Naive thymus-derived CD4-positive, alpha-beta T cell (primary cell): ENCODE data around the gene ACRV1. TPM values are rescaled to one million over a fixed set of nuclear protein-coding genes. Genes with fewer than 3 reads are reported as not detected.

Experiments used
- ATAC-seq: fragments of 150-1000 bp; cut with Tn5 transposase; 2 replicates; pipeline ENCODE4 v1.10.0; 2021; ENCODE audit warnings: mild to moderate bottlenecking, moderate library complexity
- CTCF ChIA-PET: fragments of 350-600 bp; sonication (Branson Sonifier 250); formaldehyde crosslinking; loops from one replicate; lab custom pipeline; 2021; ENCODE audit warnings: antibody characterized with exemption; lab: Charles Lee
- POLR2A ChIA-PET: fragments of 350-600 bp; sonication (Branson Sonifier 250); formaldehyde crosslinking; loops from one replicate; lab custom pipeline; 2021; ENCODE audit warnings: antibody characterized with exemption, inconsistent platforms; lab: Charles Lee
- DNase-seq, 9 donors: peaks; one replicate each; pipeline versions ENCODE4 v3.0.0 to v3.0.0-alpha.2; 2020 to 2022; ENCODE audit warnings: mixed read lengths in 1 of 9
- H3K27ac ChIP-seq: one replicate; pipeline ENCODE4 v1.7.0; 2013; ENCODE audit warnings: mild to moderate bottlenecking, low read depth, low read length, moderate library complexity
- H3K27me3 ChIP-seq, 2 donors: one replicate each; pipeline ENCODE4 v1.7.0; 2013; ENCODE audit warnings: low read length in 2 of 2, mild to moderate bottlenecking in 2 of 2, moderate library complexity in 2 of 2; ENCODE audit not compliant: control insufficient read depth in 2 of 2, insufficient read depth in 2 of 2
- H3K36me3 ChIP-seq, 3 experiments: 1 replicate in 2 of 3; 2 replicates in 1 of 3; pipeline ENCODE4 v1.7.0; 2013; ENCODE audit warnings: low read length in 3 of 3, mild to moderate bottlenecking in 3 of 3, moderate library complexity in 1 of 3; ENCODE audit not compliant: insufficient read depth in 3 of 3, control insufficient read depth in 2 of 3
- H3K4me1 ChIP-seq, 2 donors: one replicate each; pipeline ENCODE4 v1.7.0; 2013; ENCODE audit warnings: low read length in 2 of 2, mild to moderate bottlenecking in 2 of 2, moderate library complexity in 1 of 2; ENCODE audit not compliant: control insufficient read depth in 2 of 2, insufficient read depth in 2 of 2
- H3K4me3 ChIP-seq: 2 replicates; pipeline ENCODE4 v1.7.0; 2013; ENCODE audit warnings: mild to moderate bottlenecking, low read length
- H3K9me3 ChIP-seq, 3 experiments: 1 replicate in 2 of 3; 2 replicates in 1 of 3; pipeline ENCODE4 v1.7.0; 2013; ENCODE audit warnings: low read length in 3 of 3; ENCODE audit not compliant: control insufficient read depth in 2 of 3
- H3K27ac Mint-ChIP-seq, 9 donors: one replicate each; pipeline ENCODE4 v1.8.0; 2020 to 2022; ENCODE audit warnings: mixed read lengths in 9 of 9, mild to moderate bottlenecking in 8 of 9, moderate library complexity in 5 of 9, inconsistent platforms in 2 of 9
- H3K27me3 Mint-ChIP-seq, 5 donors: one replicate each; pipeline ENCODE4 v1.8.0; 2021 to 2022; ENCODE audit warnings: mixed read lengths in 5 of 5, mild to moderate bottlenecking in 1 of 5
- H3K36me3 Mint-ChIP-seq, 5 donors: one replicate each; pipeline ENCODE4 v1.8.0; 2020 to 2022; ENCODE audit warnings: mixed read lengths in 5 of 5, mild to moderate bottlenecking in 3 of 5, inconsistent platforms in 1 of 5
- H3K4me1 Mint-ChIP-seq, 7 donors: one replicate each; pipeline ENCODE4 v1.8.0; 2020 to 2022; ENCODE audit warnings: mixed read lengths in 7 of 7, mild to moderate bottlenecking in 3 of 7, inconsistent platforms in 1 of 7
- H3K4me3 Mint-ChIP-seq, 10 donors: one replicate each; pipeline ENCODE4 v1.8.0; 2020 to 2022; ENCODE audit warnings: mild to moderate bottlenecking in 10 of 10, mixed read lengths in 10 of 10, moderate library complexity in 6 of 10, inconsistent platforms in 2 of 10
- H3K9me3 Mint-ChIP-seq, 11 donors: one replicate each; pipeline ENCODE4 v1.8.0; 2020 to 2022; ENCODE audit warnings: mixed read lengths in 11 of 11, mild to moderate bottlenecking in 4 of 11, inconsistent platforms in 1 of 11, moderate library complexity in 1 of 11
- intact Hi-C, 2 donors: fragments of 100-400 bp; cut with micrococcal nuclease; formaldehyde crosslinking; loops; one replicate each; pipeline ENCODE4 v1.15.1; 2023
- polyA plus RNA-seq, 2 donors: library from polyadenylated mRNA; unstranded; fragments of 300-500 nt; fragmentation: Illumina TruSeq; gene quantifications; one replicate each; pipeline ENCODE4 v1.2.3, GENCODE V29; 2021
- total RNA-seq, 6 experiments: library from RNA in 5 of 6; stranded (reverse) in 5 of 6; gene quantifications; 1 replicate in 5 of 6; 2 replicates in 1 of 6; pipeline ENCODE4 v1.2.3 and lab custom pipeline; 2021 to 2026

ACRV1 gene
- total and polyA plus RNA-seq, 7 experiments from 2014 or later = not detected

GRCh38 chr11:125701018-125701610, 20.5 kb upstream of the ACRV1 start:
- H3K4me3 ChIP-seq = no peak overlapping the region
- Mint-ChIP-seq H3K36me3 (no peaks in the 10 kb centered on the region), H3K9me3 (peaks cover 0 to 2% (median 0%) of the 10 kb centered on the region in 11 donors), H3K4me3 (no peak overlapping the region), H3K27me3 (peaks cover 8 to 35% (median 17%) of the 10 kb centered on the region in 5 donors), H3K4me1 (no peaks in the 10 kb centered on the region), H3K27ac (no peak overlapping the region)
- H3K36me3 ChIP-seq = no peaks in the 10 kb centered on the region
- intact Hi-C loops = no loop called here
- CTCF ChIA-PET = no interaction called here
- ATAC-seq = no peak
- H3K4me1 ChIP-seq = no peaks in the 10 kb centered on the region
- DNase-seq = no peak
- no peaks in the 10 kb centered on the region for H3K27me3 ChIP-seq
- no peaks in the 10 kb centered on the region for H3K9me3 ChIP-seq
- POLR2A ChIA-PET = no interaction called here
- no peak overlapping the region for H3K27ac ChIP-seq

- Histone ChIP-seq H3K36me3 (no peaks in the 10 kb centered on the region), H3K4me1 (no peaks in the 10 kb centered on the region), H3K27ac (no peak overlapping the region), H3K4me3 (no peak overlapping the region), H3K27me3 (no peaks in the 10 kb centered on the region), H3K9me3 (no peaks in the 10 kb centered on the region)
- H3K9me3 Mint-ChIP-seq = no peaks in the 10 kb centered on the region
- no peaks in the 10 kb centered on the region for H3K36me3 Mint-ChIP-seq
- ChIA-PET POLR2A (no interaction called here), CTCF (no interaction called here)
- no peaks in the 10 kb centered on the region for H3K4me1 Mint-ChIP-seq
- H3K4me3 Mint-ChIP-seq = no peak overlapping the region
- DNase-seq (no peak), ATAC-seq (no peak)
- intact Hi-C loops = no loop called here
- H3K27ac Mint-ChIP-seq = no peak overlapping the region
- H3K27me3 Mint-ChIP-seq = peaks cover 2 to 19% (median 10%) of the 10 kb centered on the region in 5 donors
These were observed 14.3 kb upstream of the ACRV1 start for GRCh38 chr11:125694951-125695350.

GRCh38 chr11:125692887-125693286, 12.2 kb upstream of the ACRV1 start:
- H3K4me3 Mint-ChIP-seq = no peak overlapping the region
- no peak for DNase-seq
- Histone ChIP-seq H3K4me1 (no peaks in the 10 kb centered on the region), H3K36me3 (no peaks in the 10 kb centered on the region), H3K27ac (no peak overlapping the region), H3K9me3 (no peaks in the 10 kb centered on the region), H3K27me3 (no peaks in the 10 kb centered on the region), H3K4me3 (no peak overlapping the region)
- POLR2A ChIA-PET = no interaction called here
- no peak for ATAC-seq
- CTCF ChIA-PET = no interaction called here
- H3K27ac Mint-ChIP-seq = no peak overlapping the region
- no peaks in the 10 kb centered on the region for H3K36me3 Mint-ChIP-seq
- H3K9me3 Mint-ChIP-seq = no peaks in the 10 kb centered on the region
- peaks cover 0 to 8% (median 0%) of the 10 kb centered on the region in 5 donors for H3K27me3 Mint-ChIP-seq
- intact Hi-C loops = no loop called here
- no peaks in the 10 kb centered on the region for H3K4me1 Mint-ChIP-seq

- no peaks in the 10 kb centered on the region for H3K4me1 ChIP-seq
- peaks cover 0 to 1% (median 0%) of the 10 kb centered on the region in 5 donors for H3K36me3 Mint-ChIP-seq
- DNase-seq = no peak
- ChIA-PET CTCF (no interaction called here), POLR2A (no interaction called here)
- H3K27ac Mint-ChIP-seq = no peak overlapping the region
- no peak overlapping the region for H3K27ac ChIP-seq
- no peaks in the 10 kb centered on the region for H3K9me3 Mint-ChIP-seq
- intact Hi-C loops = no loop called here
- no peaks in the 10 kb centered on the region for H3K27me3 ChIP-seq
- ATAC-seq = no peak
- no peak overlapping the region for H3K4me3 ChIP-seq
- H3K36me3 ChIP-seq = no peaks in the 10 kb centered on the region
- H3K27me3 Mint-ChIP-seq = peaks cover 0 to 8% (median 0%) of the 10 kb centered on the region in 5 donors
- H3K9me3 ChIP-seq = no peaks in the 10 kb centered on the region
- H3K4me1 Mint-ChIP-seq = no peaks in the 10 kb centered on the region
- no peak overlapping the region for H3K4me3 Mint-ChIP-seq
These were observed 9.4 kb upstream of the ACRV1 start for GRCh38 chr11:125690006-125690405.

- Histone ChIP-seq H3K4me1 (no peaks in the 10 kb centered on the region), H3K9me3 (no peaks in the 10 kb centered on the region), H3K36me3 (no peaks in the 10 kb centered on the region), H3K27me3 (no peaks in the 10 kb centered on the region), H3K27ac (no peak overlapping the region), H3K4me3 (no peak overlapping the region)
- no peak overlapping the region for H3K4me3 Mint-ChIP-seq
- no peaks in the 10 kb centered on the region for H3K9me3 Mint-ChIP-seq
- ChIA-PET POLR2A (no interaction called here), CTCF (no interaction called here)
- DNase-seq = no peak
- intact Hi-C loops = no loop called here
- H3K27ac Mint-ChIP-seq = no peak overlapping the region
- no peak for ATAC-seq
- no peaks in the 10 kb centered on the region for H3K4me1 Mint-ChIP-seq
- peaks cover 0 to 1% (median 0%) of the 10 kb centered on the region in 5 donors for H3K36me3 Mint-ChIP-seq
- peaks cover 0 to 8% (median 0%) of the 10 kb centered on the region in 5 donors for H3K27me3 Mint-ChIP-seq
These were observed 8.7 kb upstream of the ACRV1 start for GRCh38 chr11:125689274-125689859.

- no peak for DNase-seq
- H3K4me3 ChIP-seq = no peak overlapping the region
- Mint-ChIP-seq H3K9me3 (no peaks in the 10 kb centered on the region), H3K4me3 (no peak overlapping the region), H3K27me3 (peaks cover 0 to 4% (median 0%) of the 10 kb centered on the region in 5 donors), H3K4me1 (no peaks in the 10 kb centered on the region), H3K27ac (no peak overlapping the region), H3K36me3 (peaks cover 0 to 1% (median 0%) of the 10 kb centered on the region in 5 donors)
- H3K27me3 ChIP-seq = no peaks in the 10 kb centered on the region
- H3K27ac ChIP-seq = no peak overlapping the region
- H3K36me3 ChIP-seq = no peaks in the 10 kb centered on the region
- ChIA-PET CTCF (no interaction called here), POLR2A (no interaction called here)
- intact Hi-C loops = no loop called here
- no peak for ATAC-seq
- no peaks in the 10 kb centered on the region for H3K4me1 ChIP-seq
- H3K9me3 ChIP-seq = no peaks in the 10 kb centered on the region
These were observed 8.0 kb upstream of the ACRV1 start for GRCh38 chr11:125688632-125689031.

- intact Hi-C loops = no loop called here
- ChIA-PET CTCF (no interaction called here), POLR2A (no interaction called here)
- Mint-ChIP-seq H3K27ac (no peak overlapping the region), H3K4me3 (no peak overlapping the region), H3K4me1 (no peaks in the 10 kb centered on the region), H3K27me3 (no peaks in the 10 kb centered on the region), H3K36me3 (peaks cover 0 to 1% (median 0%) of the 10 kb centered on the region in 5 donors), H3K9me3 (no peaks in the 10 kb centered on the region)
- no peak for ATAC-seq
- H3K9me3 ChIP-seq = no peaks in the 10 kb centered on the region
- H3K27me3 ChIP-seq = no peaks in the 10 kb centered on the region
- H3K4me3 ChIP-seq = no peak overlapping the region
- no peaks in the 10 kb centered on the region for H3K4me1 ChIP-seq
- H3K27ac ChIP-seq = no peak overlapping the region
- no peak for DNase-seq
- H3K36me3 ChIP-seq = no peaks in the 10 kb centered on the region
These were observed 7.4 kb upstream of the ACRV1 start for GRCh38 chr11:125688066-125688465.
